Stimulated activated CD8-positive, alpha-beta memory T cell treated with anti-CD3 and anti-CD28 coated beads, Interleukin-15, amount 100 ng/mL, for 4 hours (primary cell): Measurements from ENCODE around the gene GLS2.
A peak's percentile ranks its signal among the peaks of the same experiment; 100 is the strongest.
"Not testable (repeated sequence)": the region's sequence is repeated elsewhere in the genome, so short reads cannot be mapped to it uniquely, and the experiment has no call there.

ENCODE experiments used
- DNase-seq, 2 donors: peaks; one replicate each; pipeline ENCODE4 v3.0.0-alpha.2; 2020; ENCODE audit warnings: low read depth in 2 of 2

The GLS2 gene

GRCh38 chr12:56493409-56494105, 5.6 kb upstream of the GLS2 start:
- not testable (repeated sequence) for DNase-seq

GRCh38 chr12:56490360-56490759, 2.4 kb upstream of the GLS2 start:
- DNase-seq: no peak

GRCh38 chr12:56487448-56488040, 417 bp downstream of the GLS2 start:
- no peak for DNase-seq

GRCh38 chr12:56486694-56487093, 1.3 kb downstream of the GLS2 start:
- DNase-seq: no peak

GRCh38 chr12:56484566-56484965, 3.4 kb downstream of the GLS2 start:
- DNase-seq: no peak

GRCh38 chr12:56479625-56480024, 8.3 kb downstream of the GLS2 start:
- DNase-seq: no peak

GRCh38 chr12:56477521-56478225, 10.3 kb downstream of the GLS2 start:
- DNase-seq: no peak

- DNase-seq: no peak
Measured at GRCh38 chr12:56476972-56477432, 11.0 kb downstream of the GLS2 start.

GRCh38 chr12:56476143-56476542, 11.8 kb downstream of the GLS2 start:
- DNase-seq: no peak

GRCh38 chr12:56474389-56474788, 13.6 kb downstream of the GLS2 start:
- no peak for DNase-seq

- no peak for DNase-seq
Measured at GRCh38 chr12:56469007-56469930, 18.7 kb downstream of the GLS2 start.

GRCh38 chr12:56468216-56469006, 19.6 kb downstream of the GLS2 start, which contains the start of gene SPRYD4:
Gene SPRYD4 (plus strand): TSS chr12:56468578. CDS start chr12:56468592, 14 bp downstream.
- DNase-seq: peak; percentile 86 to 92

- no peak for DNase-seq
Measured at GRCh38 chr12:56462565-56462964, 25.4 kb downstream of the GLS2 start.

- no peak for DNase-seq
Measured at GRCh38 chr12:56461235-56462159, 26.5 kb downstream of the GLS2 start.

GRCh38 chr12:56457817-56458216, 30.1 kb downstream of the GLS2 start:
- DNase-seq: no peak

GRCh38 chr12:56454557-56454956, 33.4 kb downstream of the GLS2 start, which contains the start of gene MIP:
Gene MIP (minus strand): TSS chr12:56454657. CDS start chr12:56454613, 44 bp downstream.
- DNase-seq: no peak

- no peak for DNase-seq
Measured at GRCh38 chr12:56451147-56451546, 36.8 kb downstream of the GLS2 start.

GRCh38 chr12:56450241-56450640, 37.7 kb downstream of the GLS2 start:
- no peak for DNase-seq

- DNase-seq: no peak
Measured at GRCh38 chr12:56449622-56449984, 38.4 kb downstream of the GLS2 start.
